HG03439 (cell line): ENCODE data around the gene MRPL44.

Source experiments
- ATAC-seq: cut with Tn5 transposase; IDR thresholded peaks from one replicate; pipeline ENCODE4 v1.9.1; 2021; ENCODE audit warnings: mild to moderate bottlenecking, moderate library complexity; ENCODE audit not compliant: unreplicated experiment

MRPL44 gene

GRCh38 chr2:223969856-223970255 is 12.6 kb downstream of the MRPL44 start:
- ATAC-seq: no peak

DNA sequence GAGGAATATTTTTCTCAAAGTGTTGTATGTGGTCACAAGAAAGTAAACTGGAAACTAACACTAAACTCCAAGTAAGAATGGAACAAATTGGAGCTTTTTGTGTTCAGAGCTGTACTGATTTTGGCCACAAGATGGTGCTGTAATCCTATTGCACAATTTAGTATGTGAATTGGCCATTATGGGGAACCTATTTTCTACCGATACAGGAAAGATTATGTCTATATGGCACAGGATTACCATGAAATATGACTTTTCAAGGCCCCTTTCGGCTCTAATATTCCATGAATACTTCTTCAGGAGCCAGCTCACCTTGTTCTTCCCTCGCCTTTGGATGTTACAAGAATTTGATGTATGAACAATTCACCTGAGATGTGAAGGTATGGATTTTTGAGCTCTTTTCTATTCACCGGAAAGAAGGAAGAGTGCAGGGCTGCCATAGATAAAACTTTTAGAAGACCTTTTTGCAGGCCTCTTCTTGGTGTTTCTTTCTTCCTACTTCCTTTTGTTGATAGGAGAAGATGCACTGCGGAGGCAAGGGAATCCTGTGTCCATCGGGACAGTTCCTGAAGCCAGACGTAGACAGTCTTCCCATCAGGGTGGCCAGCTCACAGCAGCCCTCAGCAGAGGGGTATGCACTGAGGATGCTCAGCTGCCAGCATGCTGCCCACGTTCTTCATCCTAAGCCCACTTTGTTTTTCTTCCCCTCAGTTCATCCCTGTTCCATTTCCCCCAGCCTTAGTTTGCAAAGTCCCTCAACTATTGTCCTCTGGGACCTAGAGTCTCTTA is 13.3 kb downstream of the MRPL44 start:
- peak; percentile 77 for ATAC-seq

DNA sequence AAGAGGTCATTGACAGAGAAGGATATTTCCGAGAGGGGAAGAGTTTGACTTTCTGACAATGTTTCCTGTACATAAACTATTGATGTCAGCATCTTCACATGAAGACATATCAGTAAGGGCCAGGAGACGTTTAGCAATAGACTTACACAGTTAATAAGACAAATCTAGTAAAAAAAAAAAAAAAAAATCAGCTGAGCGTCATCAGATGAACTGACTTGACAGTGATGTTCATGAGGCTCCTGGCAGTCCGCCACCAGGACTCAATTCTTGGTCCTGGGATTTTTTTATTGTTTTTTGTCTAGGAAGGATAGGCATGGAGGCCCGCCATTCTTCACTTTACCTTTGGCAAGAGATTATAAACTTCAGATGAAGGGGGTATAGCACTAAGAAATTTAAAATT is 14.5 kb downstream of the MRPL44 start:
- ATAC-seq: no peak

GRCh38 chr2:223972656-223973102 is 15.4 kb downstream of the MRPL44 start:
- ATAC-seq: no peak

DNA sequence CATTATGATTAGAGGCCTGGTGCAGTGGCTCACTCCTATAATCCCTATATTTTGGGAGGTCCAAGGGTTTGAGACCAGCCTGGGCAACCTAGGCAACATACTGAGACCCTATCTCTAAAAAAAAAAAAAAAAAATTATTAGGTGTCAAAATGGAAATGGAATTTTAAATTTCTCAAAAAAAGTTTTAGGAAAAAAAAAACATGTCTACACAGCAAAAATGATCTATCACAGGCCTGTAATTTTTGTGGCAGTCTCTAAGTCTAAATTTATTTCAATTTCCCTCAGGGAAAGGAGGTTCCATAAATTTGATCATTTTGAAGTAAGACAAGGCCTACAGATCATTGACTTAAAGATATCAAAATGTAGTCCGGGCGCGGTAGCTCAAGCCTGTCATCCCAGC is 16.3 kb downstream of the MRPL44 start:
- ATAC-seq: no peak

DNA sequence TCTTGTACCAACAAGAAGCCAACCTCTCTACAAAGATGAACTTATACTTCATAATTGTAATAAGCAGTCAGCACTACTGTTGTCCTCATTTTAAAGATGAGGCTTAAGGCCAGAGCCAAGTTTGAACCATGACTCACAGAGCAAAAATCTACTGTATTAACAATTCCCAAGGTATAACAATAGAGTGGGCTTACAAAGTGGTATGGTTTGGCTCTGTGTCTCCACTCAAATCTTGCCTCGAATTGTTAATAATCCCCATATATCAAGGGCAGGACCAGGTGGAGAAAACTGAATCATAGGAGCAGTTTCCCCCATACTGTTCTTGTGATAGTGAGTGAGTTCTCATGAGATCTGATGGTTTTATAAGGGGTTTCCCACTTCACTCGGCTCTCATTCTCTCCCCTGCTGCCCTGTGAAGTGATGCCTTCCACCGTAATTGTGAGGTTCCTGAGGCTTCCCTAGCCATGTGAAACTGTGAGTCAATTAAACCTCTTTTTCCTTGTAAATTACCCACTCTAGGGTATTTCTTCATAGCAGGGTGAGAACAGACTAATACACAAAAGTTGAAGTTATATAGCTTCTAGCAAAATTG is 19.5 kb downstream of the MRPL44 start:
- no peak for ATAC-seq

DNA sequence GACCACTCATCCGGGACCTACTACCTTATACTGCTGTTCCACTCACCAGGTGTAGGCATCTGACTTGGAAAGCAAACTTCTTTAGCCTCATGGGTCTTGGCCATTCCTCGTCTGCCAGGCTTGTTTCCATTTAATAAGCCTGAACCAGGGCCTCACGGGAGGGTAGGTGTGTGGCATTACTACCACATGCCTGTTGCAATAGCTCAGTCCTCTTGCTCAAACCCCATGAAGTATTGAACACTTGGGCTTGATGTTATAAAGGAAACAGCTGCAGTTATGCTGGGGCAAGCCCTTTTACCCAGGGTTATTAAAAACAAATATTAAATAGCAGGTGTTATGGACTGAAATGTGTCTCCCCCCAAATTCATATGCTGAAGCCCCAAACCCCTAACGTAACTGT is 21.2 kb downstream of the MRPL44 start:
- no peak for ATAC-seq

GRCh38 chr2:223979730-223980396 is 22.6 kb downstream of the MRPL44 start:
- ATAC-seq: no peak

- no peak for ATAC-seq
Observed at GRCh38 chr2:223980397-223980735, 23.1 kb downstream of the MRPL44 start.

DNA sequence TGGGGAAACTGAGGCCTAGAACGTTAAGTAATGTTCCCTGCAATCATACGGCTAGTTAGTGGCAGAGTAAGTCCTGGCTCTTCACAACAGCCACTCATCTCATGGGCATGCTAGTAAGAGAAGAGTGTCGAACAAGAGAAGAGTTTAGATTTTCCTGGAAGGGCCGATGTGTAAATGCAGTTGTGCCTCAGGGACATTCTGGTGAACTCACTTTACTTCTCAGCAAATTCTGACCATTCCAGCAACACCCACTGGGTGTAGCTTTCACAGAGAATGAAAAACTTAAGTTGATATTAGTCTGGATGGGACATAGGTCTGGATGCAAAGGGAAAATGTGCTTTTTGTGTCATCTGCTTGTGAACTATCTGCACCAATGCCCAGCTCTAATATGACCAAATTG is 23.5 kb downstream of the MRPL44 start:
- ATAC-seq: no peak

GRCh38 chr2:223981241-223981640 is 24.0 kb downstream of the MRPL44 start:
- no peak for ATAC-seq

- ATAC-seq: no peak
Observed at GRCh38 chr2:223989206-223989855, 32.1 kb downstream of the MRPL44 start.

DNA sequence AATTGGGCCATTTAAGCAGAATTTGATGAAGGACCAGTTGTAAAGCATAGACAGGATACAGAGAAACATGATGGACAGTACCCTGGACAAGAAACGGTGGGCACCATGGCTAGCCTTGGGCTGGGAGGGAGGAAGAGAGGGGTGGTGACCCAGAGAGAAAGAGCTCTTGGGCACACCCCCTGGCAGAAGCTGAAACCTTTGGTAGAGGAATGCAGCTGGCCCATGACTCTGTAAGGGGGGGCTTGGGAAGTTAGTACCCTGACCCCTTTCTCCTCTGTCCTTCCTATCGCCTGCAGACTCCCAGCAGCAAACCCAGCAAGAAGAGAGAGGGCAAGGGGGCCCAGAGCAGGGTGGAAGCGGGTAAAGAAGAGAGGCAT is 32.6 kb downstream of the MRPL44 start:
- no peak for ATAC-seq

DNA sequence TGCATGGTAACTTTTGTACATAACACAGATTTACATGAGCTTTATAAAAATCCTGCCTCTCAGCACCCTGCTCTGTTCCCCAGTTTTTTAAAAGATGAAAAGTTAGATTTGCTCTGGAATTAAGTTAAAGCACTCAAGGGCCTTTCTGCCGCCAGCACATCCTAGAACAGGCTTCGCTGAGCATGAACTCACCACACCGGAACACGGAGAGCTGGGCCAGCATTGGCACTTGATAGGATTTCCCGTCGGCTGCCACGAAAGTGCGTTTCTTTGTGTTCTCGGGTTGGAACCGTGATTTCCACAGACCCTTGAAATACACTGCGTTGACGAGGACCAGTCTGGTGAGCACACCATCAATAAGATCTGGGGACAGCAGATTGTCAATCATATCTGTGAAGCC is 34.3 kb downstream of the MRPL44 start:
- no peak for ATAC-seq

- peak; percentile 62 for ATAC-seq
Observed at GRCh38 chr2:223993634-223994232, 36.5 kb downstream of the MRPL44 start.

GRCh38 chr2:223994562-223995162 is 37.4 kb downstream of the MRPL44 start:
- ATAC-seq: no peak

- ATAC-seq: no peak
Observed at GRCh38 chr2:223995569-223995968, 38.3 kb downstream of the MRPL44 start.

DNA sequence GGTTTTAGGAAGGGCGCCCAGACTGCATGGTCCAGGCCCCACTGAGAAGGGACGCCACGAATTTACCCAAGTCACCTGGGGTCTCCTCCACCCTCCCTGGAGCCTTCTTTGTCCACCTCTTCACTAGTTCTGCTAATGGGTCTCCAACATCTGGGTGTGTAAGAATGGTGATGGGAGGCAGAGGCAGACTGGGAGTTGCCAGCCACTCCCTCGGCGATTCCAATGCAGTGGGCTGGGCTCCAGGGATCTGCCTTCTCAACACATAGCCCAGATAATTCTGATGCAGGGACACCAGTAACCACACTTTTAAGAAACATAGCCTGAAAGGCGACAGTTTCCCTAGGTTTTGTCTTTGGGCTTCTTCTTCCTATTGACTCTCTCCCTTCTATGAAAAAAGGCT is 39.1 kb downstream of the MRPL44 start:
- no peak for ATAC-seq

DNA sequence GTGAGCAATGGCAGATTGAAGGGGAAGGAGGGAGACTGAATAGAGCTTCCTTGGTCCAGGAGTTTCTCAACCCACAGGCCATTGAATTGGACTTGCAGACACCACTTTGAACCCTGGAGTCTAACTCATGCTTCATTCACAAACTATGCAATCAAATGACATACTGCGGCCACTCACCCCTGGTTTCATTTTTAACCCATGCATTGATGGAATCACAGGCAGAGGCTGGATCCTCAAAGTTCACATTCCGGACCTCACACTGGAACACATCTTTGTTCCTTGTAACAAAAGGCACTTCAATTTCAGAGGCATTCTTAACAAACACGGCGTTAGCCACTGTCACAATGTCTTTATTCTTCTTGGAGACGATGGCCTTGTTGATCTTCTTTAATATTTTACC is 40.7 kb downstream of the MRPL44 start:
- ATAC-seq: no peak

DNA sequence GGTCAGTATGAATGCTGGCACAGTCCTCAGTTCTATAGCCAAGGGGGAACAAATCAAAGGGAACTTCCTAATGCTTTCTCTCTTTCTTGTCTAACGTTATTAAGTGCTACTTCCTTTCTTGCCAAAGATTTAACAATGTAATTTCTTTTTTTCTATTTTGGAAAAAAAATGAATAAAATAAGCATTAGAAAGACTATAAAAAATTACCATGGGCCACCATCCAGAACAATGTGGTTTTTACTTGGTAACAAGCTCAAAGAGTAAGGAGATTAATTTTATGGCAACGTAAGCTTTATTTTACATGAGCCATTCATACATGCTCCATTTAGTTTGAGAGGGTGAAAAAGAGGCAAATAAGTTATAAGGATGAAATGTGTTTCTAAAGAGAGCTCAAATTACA is 41.7 kb downstream of the MRPL44 start:
- ATAC-seq: no peak

GRCh38 chr2:223999862-224000261 is 42.6 kb downstream of the MRPL44 start:
- no peak for ATAC-seq
